GM18502 (cell line): Measurements from ENCODE around the gene EPS8L2.
A peak's percentile ranks its signal among the peaks of the same experiment; 100 is the strongest.
"Not testable (repeated sequence)": the region's sequence is repeated elsewhere in the genome, so short reads cannot be mapped to it uniquely, and the experiment has no call there.

ENCODE experiments used
- ATAC-seq: cut with Tn5 transposase; IDR thresholded peaks from one replicate; pipeline ENCODE4 v1.9.1; 2021; ENCODE audit warnings: mild to moderate bottlenecking; ENCODE audit not compliant: unreplicated experiment, poor library complexity

The EPS8L2 gene

GRCh38 chr11:688681-689080, 17.4 kb upstream of the EPS8L2 start:
- no peak for ATAC-seq

GRCh38 chr11:689625-690024, 16.4 kb upstream of the EPS8L2 start:
- ATAC-seq = no peak

- ATAC-seq = not testable (repeated sequence)
Observed at GRCh38 chr11:690244-690643, 15.8 kb upstream of the EPS8L2 start.

GRCh38 chr11:690738-691633, 15.0 kb upstream of the EPS8L2 start:
- no peak for ATAC-seq

- ATAC-seq = no peak
Observed at GRCh38 chr11:691710-692590, 14.1 kb upstream of the EPS8L2 start.

- ATAC-seq = no peak
Observed at GRCh38 chr11:692824-693414, 13.1 kb upstream of the EPS8L2 start.

- no peak for ATAC-seq
Observed at GRCh38 chr11:693415-693831, 12.6 kb upstream of the EPS8L2 start.

- no peak for ATAC-seq
Observed at GRCh38 chr11:693887-694562, 12.0 kb upstream of the EPS8L2 start.

GRCh38 chr11:694563-695287, 11.3 kb upstream of the EPS8L2 start, which contains the start of gene DEAF1:
DEAF1 (minus strand) TSS chr11:695222; CDS start chr11:695047, 175 bp downstream.
- peak; percentile 83 for ATAC-seq

- no peak for ATAC-seq
Observed at GRCh38 chr11:695288-695537, 10.8 kb upstream of the EPS8L2 start.

- ATAC-seq = peak; percentile 75
Observed at GRCh38 chr11:695538-696248, 10.3 kb upstream of the EPS8L2 start, which contains the start of gene TMEM80. TMEM80 (plus strand) TSS chr11:695816; CDS start chr11:695828, 12 bp downstream.

- no peak for ATAC-seq
Observed at GRCh38 chr11:696955-697491, 9.0 kb upstream of the EPS8L2 start.

GRCh38 chr11:697811-698311, 8.2 kb upstream of the EPS8L2 start:
- no peak for ATAC-seq

GRCh38 chr11:698493-699115, 7.4 kb upstream of the EPS8L2 start:
- no peak for ATAC-seq

GRCh38 chr11:699116-699508, 6.9 kb upstream of the EPS8L2 start:
- ATAC-seq = no peak

GRCh38 chr11:699753-700152, 6.3 kb upstream of the EPS8L2 start:
- no peak for ATAC-seq

- ATAC-seq = no peak
Observed at GRCh38 chr11:701741-702461, 4.1 kb upstream of the EPS8L2 start.
